ENCODE results near the gene C2orf49.

The C2orf49 gene

GRCh38 chr2:105377871-105378270 is 40.5 kb downstream of the C2orf49 start:
- no peak for FAIRE-seq
- no peak for DNase-seq (ENCODE audit: insufficient read length, low spot score)
- TF ChIP-seq SPI1 (IDR thresholded peaks at IDR 0.05; ENCODE audit: low read depth, low read length) (no peak), POLR2A (IDR thresholded peaks at IDR 0.05; ENCODE audit: low read depth, low read length) (no peak), TAF1 (IDR thresholded peaks at IDR 0.05; ENCODE audit: low read depth, low read length) (no peak), POLR2AphosphoS5 (IDR thresholded peaks at IDR 0.05; ENCODE audit: low read depth, low read length) (no peak), POU2F2 (IDR thresholded peaks at IDR 0.05; ENCODE audit: low read depth, low read length) (no peak), PAX5 (IDR thresholded peaks at IDR 0.05; ENCODE audit: insufficient read depth, low read length, severe bottlenecking) (no peak)

GRCh38 chr2:105378276-105378840 is 41.0 kb downstream of the C2orf49 start:
- FAIRE-seq (no peak), DNase-seq (ENCODE audit: insufficient read length, low spot score) (no peak)
- TF ChIP-seq PAX5 (IDR thresholded peaks at IDR 0.05; ENCODE audit: insufficient read depth, low read length, severe bottlenecking) (no peak), POLR2A (IDR thresholded peaks at IDR 0.05; ENCODE audit: low read depth, low read length) (no peak), SPI1 (IDR thresholded peaks at IDR 0.05; ENCODE audit: low read depth, low read length) (no peak), POU2F2 (IDR thresholded peaks at IDR 0.05; ENCODE audit: low read depth, low read length) (no peak), TAF1 (IDR thresholded peaks at IDR 0.05; ENCODE audit: low read depth, low read length) (no peak), POLR2AphosphoS5 (IDR thresholded peaks at IDR 0.05; ENCODE audit: low read depth, low read length) (no peak)

GRCh38 chr2:105378921-105379383 is 41.6 kb downstream of the C2orf49 start:
- TF ChIP-seq SPI1 (IDR thresholded peaks at IDR 0.05; ENCODE audit: low read depth, low read length) (no peak), PAX5 (IDR thresholded peaks at IDR 0.05; ENCODE audit: insufficient read depth, low read length, severe bottlenecking) (no peak), POLR2A (IDR thresholded peaks at IDR 0.05; ENCODE audit: low read depth, low read length) (no peak), TAF1 (IDR thresholded peaks at IDR 0.05; ENCODE audit: low read depth, low read length) (no peak), POU2F2 (IDR thresholded peaks at IDR 0.05; ENCODE audit: low read depth, low read length) (no peak), POLR2AphosphoS5 (IDR thresholded peaks at IDR 0.05; ENCODE audit: low read depth, low read length) (no peak)
- no peak for DNase-seq (ENCODE audit: insufficient read length, low spot score)
- no peak for FAIRE-seq

- no peak for TF ChIP-seq PAX5 (IDR thresholded peaks at IDR 0.05; ENCODE audit: insufficient read depth, low read length, severe bottlenecking)
- TF ChIP-seq SPI1 (IDR thresholded peaks at IDR 0.05; ENCODE audit: low read depth, low read length): no peak
- TF ChIP-seq POLR2A (IDR thresholded peaks at IDR 0.05; ENCODE audit: low read depth, low read length): no peak
- TF ChIP-seq POU2F2 (IDR thresholded peaks at IDR 0.05; ENCODE audit: low read depth, low read length): no peak
- TF ChIP-seq POLR2AphosphoS5 (IDR thresholded peaks at IDR 0.05; ENCODE audit: low read depth, low read length): no peak
- FAIRE-seq (no peak), DNase-seq (ENCODE audit: insufficient read length, low spot score) (no peak)
Measured at GRCh38 chr2:105379741-105380186, 42.4 kb downstream of the C2orf49 start.

GRCh38 chr2:105380432-105381100 is 43.2 kb downstream of the C2orf49 start:
- FAIRE-seq (no peak), DNase-seq (ENCODE audit: insufficient read length, low spot score) (no peak)
- TF ChIP-seq POU2F2 (IDR thresholded peaks at IDR 0.05; ENCODE audit: low read depth, low read length) (no peak), POLR2A (IDR thresholded peaks at IDR 0.05; ENCODE audit: low read depth, low read length) (no peak), POLR2AphosphoS5 (IDR thresholded peaks at IDR 0.05; ENCODE audit: low read depth, low read length) (no peak), TAF1 (IDR thresholded peaks at IDR 0.05; ENCODE audit: low read depth, low read length) (no peak), SPI1 (IDR thresholded peaks at IDR 0.05; ENCODE audit: low read depth, low read length) (no peak), PAX5 (IDR thresholded peaks at IDR 0.05; ENCODE audit: insufficient read depth, low read length, severe bottlenecking) (no peak)

GRCh38 chr2:105381101-105381668 is 43.8 kb downstream of the C2orf49 start:
- FAIRE-seq (no peak), DNase-seq (ENCODE audit: insufficient read length, low spot score) (no peak)
- TF ChIP-seq SPI1 (IDR thresholded peaks at IDR 0.05; ENCODE audit: low read depth, low read length): no peak
- TF ChIP-seq POLR2AphosphoS5 (IDR thresholded peaks at IDR 0.05; ENCODE audit: low read depth, low read length): no peak
- no peak for TF ChIP-seq TAF1 (IDR thresholded peaks at IDR 0.05; ENCODE audit: low read depth, low read length)
- no peak for TF ChIP-seq PAX5 (IDR thresholded peaks at IDR 0.05; ENCODE audit: insufficient read depth, low read length, severe bottlenecking)
- TF ChIP-seq POU2F2 (IDR thresholded peaks at IDR 0.05; ENCODE audit: low read depth, low read length): no peak
- no peak for TF ChIP-seq POLR2A (IDR thresholded peaks at IDR 0.05; ENCODE audit: low read depth, low read length)

- DNase-seq (ENCODE audit: insufficient read length, low spot score): no peak
- no peak for FAIRE-seq
- TF ChIP-seq POLR2AphosphoS5 (IDR thresholded peaks at IDR 0.05; ENCODE audit: low read depth, low read length) (no peak), SPI1 (IDR thresholded peaks at IDR 0.05; ENCODE audit: low read depth, low read length) (no peak), POLR2A (IDR thresholded peaks at IDR 0.05; ENCODE audit: low read depth, low read length) (no peak), TAF1 (IDR thresholded peaks at IDR 0.05; ENCODE audit: low read depth, low read length) (no peak), PAX5 (IDR thresholded peaks at IDR 0.05; ENCODE audit: insufficient read depth, low read length, severe bottlenecking) (no peak), POU2F2 (IDR thresholded peaks at IDR 0.05; ENCODE audit: low read depth, low read length) (no peak)
Measured at GRCh38 chr2:105382177-105382576, 44.8 kb downstream of the C2orf49 start.

GRCh38 chr2:105383432-105384166 is 46.3 kb downstream of the C2orf49 start:
- no peak for TF ChIP-seq POLR2AphosphoS5 (IDR thresholded peaks at IDR 0.05; ENCODE audit: low read depth, low read length)
- TF ChIP-seq PAX5 (IDR thresholded peaks at IDR 0.05; ENCODE audit: insufficient read depth, low read length, severe bottlenecking): no peak
- no peak for TF ChIP-seq TAF1 (IDR thresholded peaks at IDR 0.05; ENCODE audit: low read depth, low read length)
- no peak for TF ChIP-seq POLR2A (IDR thresholded peaks at IDR 0.05; ENCODE audit: low read depth, low read length)
- no peak for TF ChIP-seq POU2F2 (IDR thresholded peaks at IDR 0.05; ENCODE audit: low read depth, low read length)
- TF ChIP-seq SPI1 (IDR thresholded peaks at IDR 0.05; ENCODE audit: low read depth, low read length): no peak
- DNase-seq (ENCODE audit: insufficient read length, low spot score) (no peak), FAIRE-seq (no peak)

- FAIRE-seq (no peak), DNase-seq (ENCODE audit: insufficient read length, low spot score) (no peak)
- TF ChIP-seq TAF1 (IDR thresholded peaks at IDR 0.05; ENCODE audit: low read depth, low read length): no peak
- TF ChIP-seq SPI1 (IDR thresholded peaks at IDR 0.05; ENCODE audit: low read depth, low read length): no peak
- TF ChIP-seq POU2F2 (IDR thresholded peaks at IDR 0.05; ENCODE audit: low read depth, low read length): no peak
- TF ChIP-seq POLR2A (IDR thresholded peaks at IDR 0.05; ENCODE audit: low read depth, low read length): no peak
- no peak for TF ChIP-seq POLR2AphosphoS5 (IDR thresholded peaks at IDR 0.05; ENCODE audit: low read depth, low read length)
- no peak for TF ChIP-seq PAX5 (IDR thresholded peaks at IDR 0.05; ENCODE audit: insufficient read depth, low read length, severe bottlenecking)
Measured at GRCh38 chr2:105384216-105384615, 46.9 kb downstream of the C2orf49 start.

All from GM12891 (cell line).